Spinal cord (tissue), 10 donors: Measurements from ENCODE around the gene ACSS2. TPM values are rescaled to one million over a fixed set of nuclear protein-coding genes. Genes with fewer than 3 reads are reported as not detected.

Source experiments
- DNase-seq, 6 donors: peaks; one replicate each; pipeline versions ENCODE4 v3.0.0 to v3.0.0-alpha.2; 2013 to 2015; ENCODE audit warnings: low spot score in 6 of 6, low read depth in 4 of 6
- H3K27ac ChIP-seq: one replicate; pipeline ENCODE4 v1.5.1; 2013; ENCODE audit warnings: low read depth, low read length, control low read depth
- H3K27me3 ChIP-seq: one replicate; pipeline ENCODE4 v1.6.1; 2013; ENCODE audit warnings: low read length; ENCODE audit not compliant: control insufficient read depth, insufficient read depth
- H3K36me3 ChIP-seq: one replicate; pipeline ENCODE4 v1.6.1; 2013; ENCODE audit warnings: low read length; ENCODE audit not compliant: control insufficient read depth, insufficient read depth
- H3K4me1 ChIP-seq: one replicate; pipeline ENCODE4 v1.6.1; 2013; ENCODE audit warnings: low read length; ENCODE audit not compliant: control insufficient read depth, insufficient read depth
- H3K4me3 ChIP-seq: one replicate; pipeline ENCODE4 v1.5.1; 2013; ENCODE audit warnings: low read depth, low read length, control low read depth
- H3K9me3 ChIP-seq: one replicate; pipeline ENCODE4 v1.6.1; 2013; ENCODE audit warnings: low read length; ENCODE audit not compliant: control insufficient read depth, insufficient read depth
- WGBS: methylation state at CpG from one replicate; pipeline ENCODE4 v1.1.5; 2013; ENCODE audit warnings: missing lambda C conversion rate; ENCODE audit not compliant: insufficient coverage; 5-methylcytosine and 5-hydroxymethylcytosine counted together
- polyA plus RNA-seq, 2 donors: library from polyadenylated mRNA; unstranded; fragments of 120-200 nt; gene quantifications; one replicate each; pipeline ENCODE4 v1.2.1, GENCODE V29; 2013; ENCODE audit not compliant: insufficient read length in 2 of 2
- total RNA-seq, 2 donors: library from RNA; depleted of rRNA in 1 of 2; stranded (reverse); fragments of 120-200 nt in 1 of 2; fragments of >200 nt in 1 of 2; gene quantifications; one replicate each; pipeline versions ENCODE4 v1.2.3 to v1.2.4, GENCODE V29; 2013 to 2014
- donor health status: healthy.

The ACSS2 gene
- total and polyA plus RNA-seq, 4 donors, result 27.8 to 48.5 (median 36.7) TPM

- WGBS, result 92% methylated on average over 7 of the region's 7 CpGs
Measured at GRCh38 chr20:34970193-34970840, 93.9 kb downstream of the ACSS2 start.

GRCh38 chr20:34970846-34971560, 94.6 kb downstream of the ACSS2 start:
- 79% methylated on average over 8 of the region's 9 CpGs for WGBS
- H3K27ac ChIP-seq, result no peak overlapping the region

More at GRCh38 chr20:34970193-34970840, 93.9 kb downstream of the ACSS2 start:
- Histone ChIP-seq H3K36me3 (no peaks in the 10 kb centered on the region), H3K27me3 (no peaks in the 10 kb centered on the region), H3K4me1 (peaks cover 15% of the 10 kb centered on the region), H3K27ac (no peak overlapping the region), H3K9me3 (no peaks in the 10 kb centered on the region), H3K4me3 (no peak overlapping the region)
- no peak for DNase-seq

GRCh38 chr20:34971561-34972235, 95.3 kb downstream of the ACSS2 start:
- Histone ChIP-seq H3K27me3 (no peaks in the 10 kb centered on the region), H3K27ac (no peak overlapping the region), H3K9me3 (no peaks in the 10 kb centered on the region), H3K36me3 (no peaks in the 10 kb centered on the region), H3K4me1 (peaks cover 15% of the 10 kb centered on the region), H3K4me3 (no peak overlapping the region)
- 78% methylated on average over 8 of the region's 10 CpGs for WGBS
- no peak for DNase-seq

More at GRCh38 chr20:34970846-34971560, 94.6 kb downstream of the ACSS2 start:
- no peaks in the 10 kb centered on the region for H3K27me3 ChIP-seq
- peaks cover 15% of the 10 kb centered on the region for H3K4me1 ChIP-seq
- no peak for DNase-seq
- no peak overlapping the region for H3K4me3 ChIP-seq
- H3K36me3 ChIP-seq, result no peaks in the 10 kb centered on the region
- no peaks in the 10 kb centered on the region for H3K9me3 ChIP-seq

GRCh38 chr20:34974246-34974645, 97.8 kb downstream of the ACSS2 start:
- Histone ChIP-seq H3K36me3 (no peaks in the 10 kb centered on the region), H3K4me3 (no peak overlapping the region), H3K9me3 (no peaks in the 10 kb centered on the region), H3K27me3 (no peaks in the 10 kb centered on the region), H3K4me1 (peaks cover 12% of the 10 kb centered on the region), H3K27ac (no peak overlapping the region)
- DNase-seq, result no peak
- WGBS, result 75% methylated on average over 2 of the region's 4 CpGs

- Histone ChIP-seq H3K4me3 (no peak overlapping the region), H3K9me3 (no peaks in the 10 kb centered on the region), H3K27ac (no peak overlapping the region), H3K36me3 (no peaks in the 10 kb centered on the region), H3K4me1 (peaks cover 5% of the 10 kb centered on the region), H3K27me3 (no peaks in the 10 kb centered on the region)
- no peak for DNase-seq
- WGBS, result 83% methylated on average over 12 of the region's 12 CpGs
Measured at GRCh38 chr20:34976286-34976685, 99.9 kb downstream of the ACSS2 start.

Other genes with a start within 250 kb of the ACSS2 start
- gene PIGU, start 199.5 kb upstream of the ACSS2 start, total RNA-seq, result 10 to 100 TPM; 21.7 to 22.3 TPM
- gene PIGU, start 199.5 kb upstream of the ACSS2 start, polyA plus RNA-seq, result 10 to 100 TPM; 36.9 to 38.1 TPM
- gene TP53INP2, start 172.3 kb upstream of the ACSS2 start, total RNA-seq, result 10 to 100 TPM; 11.3 to 11.6 TPM
- 10 to 100 TPM; 53.8 to 57.0 TPM for gene TP53INP2, start 172.3 kb upstream of the ACSS2 start, polyA plus RNA-seq
- gene NCOA6, start 51.0 kb upstream of the ACSS2 start, total RNA-seq, result 10 to 100 TPM; 18.6 to 19.2 TPM
- gene NCOA6, start 51.0 kb upstream of the ACSS2 start, polyA plus RNA-seq, result 10 to 100 TPM; 48.0 to 49.6 TPM
- 10 to 100 TPM; 10.8 to 22.0 TPM for gene GGT7, start 3.8 kb upstream of the ACSS2 start, total RNA-seq
- 10 to 100 TPM; 64.3 to 85.2 TPM for gene GGT7, start 3.8 kb upstream of the ACSS2 start, polyA plus RNA-seq
- 10 to 100 TPM; 34.5 to 49.4 TPM for gene GSS, start 79.2 kb downstream of the ACSS2 start, total RNA-seq
- 10 to 100 TPM; 44.3 to 51.0 TPM for gene GSS, start 79.2 kb downstream of the ACSS2 start, polyA plus RNA-seq
- 1 to 10 TPM in 1 of 2 donors, under 1 TPM in 1; 0.89 to 1.6 TPM for gene MYH7B, start 79.3 kb downstream of the ACSS2 start, total RNA-seq
- 1 to 10 TPM; 5.5 to 6.4 TPM for gene MYH7B, start 79.3 kb downstream of the ACSS2 start, polyA plus RNA-seq
- gene TRPC4AP, start 216.2 kb downstream of the ACSS2 start, total RNA-seq, result 10 to 100 TPM; 35.8 to 56.3 TPM
- 10 to 100 TPM; 78.9 to 82.2 TPM for gene TRPC4AP, start 216.2 kb downstream of the ACSS2 start, polyA plus RNA-seq